Measurements from ENCODE around the gene COL24A1. TPM values are rescaled to one million over a fixed set of nuclear protein-coding genes. Genes with fewer than 3 reads are reported as not detected.

Gene COL24A1
- total RNA-seq, 4 donors from 2014 or later: 3.7 to 5.3 (median 4.4) TPM

- Histone ChIP-seq H3K27me3 (no peaks in the 10 kb centered on the region), H3K9me3 (no peaks in the 10 kb centered on the region), H3K4me3 (no peak overlapping the region), H3K4me1 (no peaks in the 10 kb centered on the region), H3K36me3 (no peaks in the 10 kb centered on the region), H3K27ac (replicated peaks in 1 of 4) (no peak overlapping the region)
- intact Hi-C loops (cut with DNase I): no loop called here
- TF ChIP-seq CTCF (IDR thresholded peaks at IDR 0.05): peak; percentile 36 to 77 (median 56)
- TF ChIP-seq POLR2AphosphoS5 (IDR thresholded peaks at IDR 0.05): no peak
- no peak for TF ChIP-seq POLR2A (IDR thresholded peaks at IDR 0.05; ENCODE audit: low read depth)
- no peak for TF ChIP-seq EP300 (IDR thresholded peaks at IDR 0.05)
- no peak for DNase-seq (ENCODE audit: extremely low spot score)
- 60% methylated on average over 2 of the region's 2 CpGs for WGBS
Measured at GRCh38 chr1:86018283-86018923, 138.2 kb downstream of the COL24A1 start.

- WGBS: 98% methylated on average over 2 of the region's 2 CpGs
- no peak for DNase-seq (ENCODE audit: extremely low spot score)
- TF ChIP-seq EP300 (IDR thresholded peaks at IDR 0.05) (no peak), POLR2AphosphoS5 (IDR thresholded peaks at IDR 0.05) (no peak), CTCF (IDR thresholded peaks at IDR 0.05) (no peak), POLR2A (IDR thresholded peaks at IDR 0.05; ENCODE audit: low read depth) (no peak)
- H3K4me1 ChIP-seq: no peaks in the 10 kb centered on the region
- H3K27me3 ChIP-seq: no peaks in the 10 kb centered on the region
- H3K4me3 ChIP-seq: no peak overlapping the region
- no peak overlapping the region for H3K27ac ChIP-seq (replicated peaks in 1 of 4)
- H3K9me3 ChIP-seq: no peaks in the 10 kb centered on the region
- intact Hi-C loops (cut with DNase I): no loop called here
- no peaks in the 10 kb centered on the region for H3K36me3 ChIP-seq
Measured at GRCh38 chr1:86016076-86016759, 140.4 kb downstream of the COL24A1 start.

- WGBS: 91% methylated on average over 1 of the region's 1 CpG
- TF ChIP-seq POLR2A (IDR thresholded peaks at IDR 0.05; ENCODE audit: low read depth) (no peak), EP300 (IDR thresholded peaks at IDR 0.05) (no peak), CTCF (IDR thresholded peaks at IDR 0.05) (no peak), POLR2AphosphoS5 (IDR thresholded peaks at IDR 0.05) (no peak)
- H3K36me3 ChIP-seq: no peaks in the 10 kb centered on the region
- no peak overlapping the region for H3K27ac ChIP-seq (replicated peaks in 1 of 4)
- intact Hi-C loops (cut with DNase I): no loop called here
- H3K9me3 ChIP-seq: no peaks in the 10 kb centered on the region
- no peak for DNase-seq (ENCODE audit: extremely low spot score)
- H3K4me1 ChIP-seq: no peaks in the 10 kb centered on the region
- no peaks in the 10 kb centered on the region for H3K27me3 ChIP-seq
- no peak overlapping the region for H3K4me3 ChIP-seq
Measured at GRCh38 chr1:86015375-86015774, 141.2 kb downstream of the COL24A1 start.

- intact Hi-C loops (cut with DNase I): no loop called here
Measured at GRCh38 chr1:86000601-86001000, 156.0 kb downstream of the COL24A1 start.

More at GRCh38 chr1:86000601-86001000, 156.0 kb downstream of the COL24A1 start:
- TF ChIP-seq EP300 (IDR thresholded peaks at IDR 0.05) (no peak), POLR2A (IDR thresholded peaks at IDR 0.05; ENCODE audit: low read depth) (no peak), POLR2AphosphoS5 (IDR thresholded peaks at IDR 0.05) (no peak), CTCF (IDR thresholded peaks at IDR 0.05) (no peak)
- H3K27ac ChIP-seq (replicated peaks in 1 of 4): no peak overlapping the region
- H3K4me3 ChIP-seq: no peak overlapping the region
- no peaks in the 10 kb centered on the region for H3K9me3 ChIP-seq
- WGBS: 87% methylated on average over 1 of the region's 1 CpG
- no peak for DNase-seq (ENCODE audit: extremely low spot score)
- no peaks in the 10 kb centered on the region for H3K27me3 ChIP-seq
- H3K36me3 ChIP-seq: peaks cover 0 to 6% (median 0%) of the 10 kb centered on the region in 4 donors
- H3K4me1 ChIP-seq: no peaks in the 10 kb centered on the region
